HG03045 (cell line): ENCODE data around the gene STXBP5.
"Not testable (repeated sequence)": the region's sequence is repeated elsewhere in the genome, so short reads cannot be mapped to it uniquely, and the experiment has no call there.

Source experiments
- ATAC-seq: cut with Tn5 transposase; IDR thresholded peaks from one replicate; pipeline ENCODE4 v1.9.1; 2021; ENCODE audit warnings: mild to moderate bottlenecking, moderate library complexity; ENCODE audit not compliant: unreplicated experiment

STXBP5 gene

DNA sequence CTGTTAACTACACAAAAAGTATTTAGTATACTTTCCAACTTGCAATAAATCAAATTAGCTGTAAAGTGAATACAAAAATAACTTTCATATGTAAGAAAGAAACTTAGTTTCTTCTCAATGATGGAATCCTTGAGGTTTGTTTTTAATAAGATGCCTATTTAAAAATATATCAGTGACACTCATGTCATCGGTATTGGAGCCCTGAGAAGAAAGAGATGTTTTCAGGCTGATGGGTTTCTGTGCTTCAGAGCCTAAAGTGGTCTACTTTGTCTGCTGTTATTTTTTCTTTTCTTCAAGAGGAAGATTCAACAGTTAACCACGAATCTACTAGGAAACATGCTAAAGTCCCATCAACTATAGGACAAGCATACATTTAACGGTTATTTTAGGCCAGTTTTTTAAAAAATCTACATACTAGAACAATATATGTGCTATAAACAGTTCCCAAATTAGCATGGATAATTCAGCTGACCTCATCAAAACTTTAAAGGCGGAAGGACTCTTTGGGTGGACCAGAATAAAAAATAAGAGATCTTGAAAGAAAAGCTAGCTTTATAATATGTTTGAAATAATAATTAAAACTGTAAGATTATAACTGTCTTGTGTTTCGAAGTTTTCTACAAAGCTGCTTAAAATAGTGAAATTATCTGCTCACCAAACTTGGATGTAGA, 157.2 kb downstream of the STXBP5 start:
- no peak for ATAC-seq

DNA sequence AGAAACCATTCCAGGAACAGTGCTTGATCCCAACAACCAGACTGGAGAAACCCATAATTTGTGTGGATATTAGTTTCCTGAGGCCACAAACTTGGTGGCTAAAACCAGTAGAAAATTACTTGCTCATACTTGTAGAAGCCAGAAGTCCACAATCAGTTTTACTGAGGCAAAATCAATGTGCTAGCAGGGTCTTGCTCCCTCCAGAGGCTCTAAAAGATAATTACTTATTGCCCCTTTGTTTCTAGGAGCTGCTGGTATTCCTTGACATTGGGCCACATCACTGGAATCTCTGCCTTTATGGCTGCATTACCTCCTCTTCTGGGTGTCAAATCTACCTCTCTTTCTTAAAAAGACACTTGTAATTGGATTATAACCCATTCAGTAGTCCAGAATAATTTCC, 162.1 kb downstream of the STXBP5 start:
- ATAC-seq = no peak

DNA sequence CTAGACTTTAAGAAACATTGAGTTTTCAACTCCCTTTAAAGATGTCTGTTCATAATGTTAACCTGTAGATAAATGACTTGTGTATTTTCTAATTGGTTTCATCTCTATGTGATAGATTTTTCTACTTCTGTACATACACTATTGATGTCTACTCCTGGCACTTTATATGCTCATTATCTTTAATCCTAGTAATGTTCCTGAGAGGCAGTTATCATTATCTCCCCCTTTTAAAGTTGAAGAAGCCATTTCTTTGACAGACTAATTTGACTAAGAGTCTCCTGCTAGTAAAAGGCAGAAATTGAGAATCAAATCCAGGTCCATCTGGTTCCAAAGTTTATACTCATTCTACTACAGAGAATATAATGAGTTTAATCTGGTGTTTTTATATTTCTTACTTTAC, 167.1 kb downstream of the STXBP5 start:
- no peak for ATAC-seq

DNA sequence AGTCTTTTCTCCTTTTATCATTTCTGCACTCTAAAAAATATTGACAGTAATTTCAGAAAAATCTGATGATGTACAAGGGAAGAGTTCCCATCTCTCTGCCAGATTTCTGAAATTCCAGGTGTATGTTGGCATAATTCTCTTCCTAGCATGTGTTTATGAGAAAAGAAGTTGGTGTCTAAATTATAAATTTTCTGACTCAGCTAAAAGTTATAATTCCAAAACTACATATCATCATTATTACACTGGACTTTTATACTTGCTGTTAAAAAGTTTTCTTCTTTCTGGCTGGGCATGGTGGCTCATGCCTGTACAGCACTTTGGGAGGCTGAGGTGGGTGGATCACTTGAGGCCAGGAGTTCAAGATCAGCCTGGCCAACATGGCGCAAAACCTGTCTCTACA, 168.6 kb downstream of the STXBP5 start:
- no peak for ATAC-seq

DNA sequence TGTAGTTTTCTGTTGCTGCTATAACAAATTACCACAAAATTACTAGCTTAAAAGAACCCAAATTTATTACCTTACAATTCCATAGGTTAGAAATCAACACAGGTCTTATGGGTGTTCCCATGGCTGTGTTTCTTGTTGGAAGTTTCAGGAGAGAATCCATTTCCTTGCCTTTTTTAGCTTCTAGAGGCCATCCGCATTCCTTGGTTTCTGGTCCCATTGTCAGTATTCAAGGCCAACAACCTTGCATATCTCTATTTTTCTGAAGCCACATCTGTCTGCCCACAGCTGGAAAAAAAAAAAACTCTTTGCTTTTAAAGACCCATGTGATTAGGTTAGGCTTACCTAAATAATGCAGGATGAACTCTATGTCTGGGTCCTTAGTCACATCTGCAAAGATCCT, 174.6 kb downstream of the STXBP5 start:
- ATAC-seq = no peak

DNA sequence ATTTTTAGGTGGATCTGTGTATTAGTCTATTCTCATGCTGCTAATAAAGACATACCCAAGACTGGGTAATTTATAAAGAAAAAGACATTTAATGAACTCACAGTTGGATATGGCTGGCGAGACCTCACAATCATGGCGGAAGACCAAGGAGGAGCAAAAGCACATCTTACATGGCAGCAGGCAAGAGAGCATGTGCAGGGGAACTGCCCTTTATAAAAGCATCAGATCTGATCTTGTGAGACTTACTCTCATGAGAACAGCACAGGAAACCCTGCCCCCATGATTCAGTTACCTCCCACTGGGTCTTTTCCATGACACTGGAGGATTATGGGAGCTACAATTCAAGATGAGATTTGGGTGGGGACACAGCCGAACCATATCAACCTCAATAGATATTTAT, 176.6 kb downstream of the STXBP5 start:
- not testable (repeated sequence) for ATAC-seq

- no peak for ATAC-seq
Observed at GRCh38 chr6:147381712-147382111, 177.5 kb downstream of the STXBP5 start.

- ATAC-seq = no peak
Observed at GRCh38 chr6:147382945-147383554, 178.8 kb downstream of the STXBP5 start.

DNA sequence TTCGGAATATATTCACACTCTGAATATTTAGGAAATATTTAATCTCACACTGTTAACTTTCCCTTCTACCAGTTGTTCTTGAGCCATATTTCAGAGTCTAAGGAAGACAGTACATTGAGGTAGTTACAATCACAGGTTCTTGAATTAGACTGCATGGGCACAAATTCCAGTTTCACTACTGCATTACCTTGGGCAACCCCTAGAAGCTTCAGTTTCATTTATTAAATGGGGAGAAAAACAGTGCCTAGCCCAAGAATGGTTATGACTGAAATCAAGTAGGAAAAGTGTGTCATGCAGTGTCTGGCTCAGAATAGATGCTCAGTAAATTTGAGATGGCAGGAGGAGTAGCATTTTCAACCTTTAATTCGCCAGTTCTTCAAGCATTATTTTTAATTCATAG, 179.8 kb downstream of the STXBP5 start:
- peak; percentile 57 for ATAC-seq

DNA sequence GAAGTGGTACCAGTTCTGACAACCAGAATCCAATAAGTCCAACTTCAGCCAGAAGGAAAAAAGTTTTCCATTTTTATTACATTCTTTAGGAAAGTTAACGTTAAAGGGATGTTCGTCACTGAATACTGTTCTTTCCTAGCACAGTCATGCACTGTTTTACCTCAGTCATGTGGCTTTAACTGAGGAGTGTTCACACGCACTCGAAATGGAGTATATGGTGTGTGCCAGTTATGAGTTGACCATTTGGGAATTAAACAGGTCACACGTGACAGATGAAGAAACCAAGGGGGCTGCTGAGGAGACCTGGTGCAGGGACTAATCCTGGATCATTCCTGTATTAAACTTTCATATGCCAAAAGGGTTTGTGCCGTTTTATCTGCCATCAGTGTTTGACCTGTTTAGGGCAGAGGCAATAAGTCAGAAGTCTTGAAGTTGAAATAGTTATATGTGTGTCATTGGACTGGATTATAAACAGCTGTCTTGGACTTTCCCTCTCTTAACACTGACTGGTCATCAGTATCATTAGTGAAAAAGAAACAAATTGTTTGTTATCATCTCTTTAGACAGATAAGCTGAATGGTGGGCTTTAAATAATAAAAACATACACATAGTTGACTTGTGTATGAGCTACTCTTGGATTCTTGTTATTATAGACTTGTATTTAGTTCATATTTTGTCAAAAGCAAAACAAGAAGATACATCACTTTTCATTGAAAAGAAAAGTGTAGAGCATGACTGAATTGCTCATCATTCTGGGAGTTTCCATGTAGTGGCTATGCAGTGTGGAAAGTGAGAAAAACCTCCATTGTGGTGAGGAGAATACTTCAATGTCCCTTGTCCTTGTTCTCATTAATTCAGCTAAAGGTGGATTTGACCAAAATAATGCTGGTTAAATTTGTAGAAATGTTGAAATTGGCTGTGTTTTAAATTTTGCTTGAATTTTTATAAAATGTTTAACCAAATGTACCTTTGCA, 180.8 kb downstream of the STXBP5 start:
- peak; percentile 72 for ATAC-seq

- no peak for ATAC-seq
Observed at GRCh38 chr6:147389463-147389862, 185.2 kb downstream of the STXBP5 start.

DNA sequence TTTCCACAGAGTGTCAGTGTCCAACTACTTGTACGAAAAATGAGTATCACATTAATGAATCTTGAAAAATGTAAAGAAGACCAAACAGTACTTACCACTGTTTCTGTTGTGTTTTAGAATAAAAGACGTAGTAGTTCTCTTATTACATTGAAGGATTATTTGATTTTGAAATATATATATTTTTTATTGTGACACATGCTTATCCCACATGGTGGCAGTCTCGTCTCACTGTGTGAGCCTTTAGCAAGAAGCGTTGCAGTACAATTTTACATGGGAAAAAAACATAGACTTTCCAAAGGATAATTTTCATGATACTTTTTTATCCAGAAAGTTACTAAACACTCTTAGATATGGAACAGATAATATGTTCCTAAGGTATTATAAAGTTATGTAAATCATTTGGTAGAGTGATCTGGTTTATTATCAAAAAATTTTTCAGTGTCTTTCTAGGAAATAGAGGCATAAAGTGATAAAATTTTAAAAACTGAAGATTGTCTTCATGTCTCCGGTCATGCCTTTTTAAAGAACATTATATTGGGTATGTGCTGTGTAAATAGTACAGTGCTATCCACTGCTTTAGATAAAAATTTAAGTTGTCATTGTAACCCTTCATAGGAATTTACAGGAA, 186.8 kb downstream of the STXBP5 start:
- no peak for ATAC-seq

GRCh38 chr6:147392917-147393625, 188.9 kb downstream of the STXBP5 start:
- no peak for ATAC-seq

- ATAC-seq = no peak
Observed at GRCh38 chr6:147395158-147395557, 190.9 kb downstream of the STXBP5 start.

GRCh38 chr6:147397306-147397705, 193.1 kb downstream of the STXBP5 start:
- ATAC-seq = no peak

DNA sequence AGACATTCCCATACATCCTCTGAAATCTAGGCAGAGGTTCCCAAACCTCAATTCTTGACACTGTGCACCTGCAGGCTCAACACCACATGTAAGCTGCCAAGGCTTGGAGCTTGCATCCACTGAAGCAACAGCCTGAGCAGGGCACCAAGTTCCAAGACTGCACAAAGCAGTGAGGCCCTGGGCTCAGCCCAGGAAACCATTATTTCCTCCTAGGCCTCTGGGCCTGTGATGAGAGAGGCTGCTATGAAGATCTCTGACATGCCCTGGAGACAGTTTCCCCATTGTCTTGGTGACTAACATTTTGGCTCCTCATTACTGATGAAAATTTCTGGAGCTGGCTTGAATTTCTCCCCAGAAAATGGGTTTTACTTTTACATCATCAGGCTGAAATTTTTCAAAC, 196.8 kb downstream of the STXBP5 start:
- ATAC-seq = no peak

DNA sequence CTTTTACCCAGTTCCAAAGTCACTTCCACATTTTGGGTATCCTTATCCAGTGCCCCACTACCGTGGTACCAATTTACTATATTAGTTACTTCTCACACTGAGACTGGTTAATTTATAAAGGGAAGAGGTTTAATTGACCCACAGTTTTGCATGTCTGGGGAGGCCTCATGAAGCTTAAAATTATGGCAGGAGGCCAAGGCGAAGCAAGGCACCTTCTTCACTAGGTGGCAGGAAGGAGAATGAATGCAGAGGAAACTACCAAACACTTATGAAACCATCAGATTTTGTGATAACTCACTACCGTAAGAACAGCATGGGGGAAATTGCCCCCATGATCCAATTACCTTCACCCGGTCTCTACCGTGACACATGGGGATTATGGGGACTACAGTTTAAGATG, 197.6 kb downstream of the STXBP5 start:
- no peak for ATAC-seq

DNA sequence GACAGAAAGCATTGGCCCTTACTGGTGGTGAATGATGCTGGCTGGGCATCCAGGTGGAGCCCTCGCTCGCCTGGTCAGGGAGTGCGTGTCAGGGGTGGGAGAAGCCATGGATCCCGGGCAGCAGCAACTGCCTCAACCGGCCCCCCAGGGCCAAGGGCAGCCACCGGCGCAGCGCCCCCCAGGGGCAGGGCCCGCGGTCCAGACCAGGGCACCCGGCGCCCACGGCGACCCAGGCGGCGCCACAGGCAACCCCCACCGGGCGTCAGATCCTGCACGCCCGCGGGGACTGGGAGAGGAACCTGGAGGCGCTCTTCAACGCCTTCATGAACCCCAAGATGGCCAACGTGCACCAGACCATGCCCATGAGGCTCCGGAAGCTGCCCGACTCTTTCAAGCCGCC, 202.6 kb downstream of the STXBP5 start:
- ATAC-seq = no peak

GRCh38 chr6:147407571-147407970, 203.4 kb downstream of the STXBP5 start:
- no peak for ATAC-seq

GRCh38 chr6:147416622-147417021, 212.4 kb downstream of the STXBP5 start:
- no peak for ATAC-seq

DNA sequence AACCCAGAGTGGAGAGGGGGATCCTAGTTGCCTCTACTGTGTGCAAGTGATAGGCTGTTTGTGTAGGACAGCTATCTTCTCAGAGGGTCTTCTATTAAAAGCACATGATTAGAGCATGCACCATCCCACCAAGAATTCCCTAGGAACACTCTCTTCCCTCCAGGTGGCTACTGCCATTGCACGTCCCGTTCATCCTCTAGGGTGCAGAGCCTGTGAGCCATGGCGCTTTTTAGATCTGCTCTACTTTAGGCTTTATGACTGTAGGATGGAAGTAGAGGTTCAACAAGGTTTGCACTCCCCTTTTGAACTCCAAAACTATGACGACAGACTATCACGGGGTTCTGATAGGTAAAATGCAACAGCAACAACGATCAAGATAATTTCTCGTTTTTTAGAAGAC, 213.7 kb downstream of the STXBP5 start:
- ATAC-seq = no peak
